A549 (cell line): ENCODE measurements around the gene HARS1. TPM values are rescaled to one million over a fixed set of nuclear protein-coding genes. Genes with fewer than 3 reads are reported as not detected.

Source experiments
- ATAC-seq, 2 experiments: fragments of 200-7000 bp in 1 of 2; fragments of >200 bp in 1 of 2; cut with Nextera tagmentation in 1 of 2; cut with Tn5 transposase in 1 of 2; 3 replicates each; pipeline versions ENCODE4 v1.8.0 to v1.9.1; 2018 to 2020; ENCODE audit warnings: mild to moderate bottlenecking in 1 of 2, moderate library complexity in 1 of 2
- CTCF ChIA-PET: fragments of 300-600 bp; sonication (Branson Sonifier 250); formaldehyde crosslinking; extraction: SDS; loops from one replicate; lab custom pipeline; 2021; ENCODE audit warnings: antibody characterized with exemption, inconsistent platforms; lab: Yijun Ruan, JAX
- POLR2A ChIA-PET: fragments of 350-600 bp; formaldehyde crosslinking; extraction: SDS; loops from one replicate; lab custom pipeline; 2021; ENCODE audit warnings: antibody characterized with exemption, inconsistent platforms; lab: Yijun Ruan, JAX
- DNase-seq, 2 experiments: peaks; one replicate each; pipeline versions ENCODE4 v3.0.0 to v3.0.0-alpha.2; 2011 to 2016; ENCODE audit warnings: low read depth in 1 of 2, low spot score in 1 of 2
- FAIRE-seq: peaks from 2 replicates; lab custom pipeline; 2011; peaks lifted over from hg19 to GRCh38; lab: Jason Lieb, UNC
- H3K27ac ChIP-seq, 2 experiments: fragments of >200 bp; sonication (Bioruptor Twin); formaldehyde crosslinking; 3 replicates each; pipeline ENCODE4 v1.5.1; 2016 to 2017
- H3K4me1 ChIP-seq: fragments of >200 bp; sonication (Bioruptor Twin); formaldehyde crosslinking; 3 replicates; pipeline ENCODE4 v1.6.1; 2016
- H3K4me2 ChIP-seq: fragments of >200 bp; sonication (Bioruptor Twin); formaldehyde crosslinking; 3 replicates; pipeline ENCODE4 v1.6.1; 2016
- H3K4me3 ChIP-seq: fragments of >200 bp; sonication (Bioruptor Twin); formaldehyde crosslinking; 3 replicates; pipeline ENCODE4 v1.5.1; 2016
- H3K9me3 ChIP-seq: fragments of >200 bp; sonication (Bioruptor Twin); formaldehyde crosslinking; 3 replicates; pipeline ENCODE4 v1.6.1; 2016
- CEBPB ChIP-seq, 2 experiments: fragments of >200 bp in 1 of 2; sonication (Bioruptor Twin) in 1 of 2; formaldehyde crosslinking in 1 of 2; IDR thresholded peaks; 2 replicates each; pipeline ENCODE4 v1.6.1; 2012 to 2016
- EHF ChIP-seq: fragments of 250-450 bp; sonication (Bioruptor Pico); IDR thresholded peaks from 2 replicates; pipeline ENCODE4 v1.5.0; 2020; ENCODE audit warnings: mild to moderate bottlenecking
- EP300 ChIP-seq, 2 experiments: fragments of >200 bp; sonication (Bioruptor Twin); formaldehyde crosslinking; IDR thresholded peaks; 2 replicates in 1 of 2; 3 replicates in 1 of 2; pipeline ENCODE4 v1.6.1; 2016 to 2017
- FOSB ChIP-seq: fragments of 250-450 bp; sonication (Bioruptor Pico); IDR thresholded peaks from 2 replicates; pipeline ENCODE4 v1.5.0; 2020; ENCODE audit warnings: mild to moderate bottlenecking, moderate library complexity
- FOSL2 ChIP-seq, 2 experiments: fragments of 450-650 bp in 1 of 2; fragments of >200 bp in 1 of 2; sonication (Bioruptor Twin) in 1 of 2; formaldehyde crosslinking; IDR thresholded peaks; 2 replicates each; pipeline versions ENCODE4 v1.5.0 to v1.6.1; 2016 to 2020; ENCODE audit warnings: mild to moderate bottlenecking in 1 of 2, moderate library complexity in 1 of 2
- FOXS1 ChIP-seq: fragments of 250-450 bp; sonication (Bioruptor Pico); IDR thresholded peaks from 2 replicates; pipeline ENCODE4 v1.5.0; 2020; ENCODE audit warnings: mild to moderate bottlenecking, moderate library complexity
- JUN ChIP-seq, 2 experiments: fragments of >200 bp; sonication (Bioruptor Twin); formaldehyde crosslinking; IDR thresholded peaks; 2 replicates in 1 of 2; 3 replicates in 1 of 2; pipeline ENCODE4 v1.6.1; 2016 to 2017
- MAFK ChIP-seq: fragments of 450-650 bp; IDR thresholded peaks from 2 replicates; pipeline ENCODE4 v1.6.1; 2014; ENCODE audit not compliant: partially characterized antibody
- NFE2L2 ChIP-seq: fragments of 150-350 bp; conservative IDR thresholded peaks from 2 replicates; pipeline ENCODE4 v1.6.1; 2014; ENCODE audit warnings: low read length
- NPAS2 ChIP-seq: fragments of 250-450 bp; sonication (Bioruptor Pico); IDR thresholded peaks from 2 replicates; pipeline ENCODE4 v1.8.0; 2022; ENCODE audit warnings: mild to moderate bottlenecking, moderate library complexity, borderline replicate concordance
- POLR2A ChIP-seq: IDR thresholded peaks from 2 replicates; pipeline ENCODE4 v1.6.1; 2012; ENCODE audit warnings: mild to moderate bottlenecking, low read length
- POLR2AphosphoS2 ChIP-seq: conservative IDR thresholded peaks from 2 replicates; pipeline ENCODE4 v1.6.1; 2012; ENCODE audit warnings: low read length, improper control_type of control experiment, inconsistent platforms
- RARB ChIP-seq: fragments of 250-450 bp; sonication (Bioruptor Pico); IDR thresholded peaks from 2 replicates; pipeline ENCODE4 v1.8.0; 2021; ENCODE audit warnings: mild to moderate bottlenecking, moderate library complexity
- SREBF2 ChIP-seq: fragments of 450-650 bp; IDR thresholded peaks from 2 replicates; pipeline ENCODE4 v1.6.1; 2014; ENCODE audit warnings: mild to moderate bottlenecking, moderate library complexity
- ZC3H11A ChIP-seq: fragments of 450-650 bp; IDR thresholded peaks from 2 replicates; pipeline ENCODE4 v1.6.1; 2014; ENCODE audit warnings: antibody characterized with exemption, mild to moderate bottlenecking
- WGBS: methylation state at CpG from one replicate; pipeline ENCODE4 v1.1.6; 2017; ENCODE audit errors: missing lambda C conversion rate; 5-methylcytosine and 5-hydroxymethylcytosine counted together
- polyA plus RNA-seq, 4 experiments: library from polyadenylated mRNA; depleted of rRNA in 3 of 4; stranded (reverse); fragments of >200 nt; fragmentation: RNase III in 1 of 4; extraction: RNeasy Plus Mini Kit Qiagen cat#74134 plus additional on column Dnase treatment in 1 of 4; gene quantifications; 2 replicates in 3 of 4; 3 replicates in 1 of 4; pipeline ENCODE4 v1.2.3, GENCODE V29; 2011 to 2017
- TF ChIP-seq, protein P1 (sequence below): fragments of 250-450 bp; sonication (Bioruptor Pico); IDR thresholded peaks from 2 replicates; pipeline ENCODE4 v1.5.0; 2020; ENCODE audit warnings: low read depth, mild to moderate bottlenecking, moderate library complexity
- TF ChIP-seq, protein P2 (sequence below): IDR thresholded peaks from 2 replicates; pipeline ENCODE4 v1.6.1; 2012

The HARS1 gene
- polyA plus RNA-seq, 2 of the 4 experiments (the other 2 are of a cell fraction) = 80.5 to 87.1 TPM

DNA sequence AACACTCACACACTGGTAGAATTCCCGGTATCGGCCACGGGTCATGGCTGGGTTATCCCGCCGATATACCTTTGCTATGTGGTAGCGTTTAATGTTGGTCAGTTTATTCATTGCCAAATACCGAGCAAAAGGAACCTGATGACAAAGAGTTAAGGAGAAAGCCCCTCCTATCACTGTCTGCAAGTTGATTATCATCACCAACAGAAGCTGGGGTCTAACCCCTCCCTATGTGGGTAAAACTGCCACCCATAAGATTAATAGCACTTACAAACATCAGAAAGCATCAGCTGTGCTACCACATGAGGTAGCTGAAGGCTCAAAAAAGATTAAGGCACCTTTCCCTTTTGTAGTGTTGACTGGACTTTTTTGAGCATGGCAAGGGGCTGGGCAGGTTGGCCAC lies 12.2 kb downstream of the HARS1 start:
- DNase-seq = no peak
- no peak for TF ChIP-seq POLR2A
- TF ChIP-seq RARB (CRISPR knock-in tag) = no peak
- TF ChIP-seq EHF (CRISPR knock-in tag) = no peak
- no peak for TF ChIP-seq ZC3H11A
- TF ChIP-seq, protein P1, sequence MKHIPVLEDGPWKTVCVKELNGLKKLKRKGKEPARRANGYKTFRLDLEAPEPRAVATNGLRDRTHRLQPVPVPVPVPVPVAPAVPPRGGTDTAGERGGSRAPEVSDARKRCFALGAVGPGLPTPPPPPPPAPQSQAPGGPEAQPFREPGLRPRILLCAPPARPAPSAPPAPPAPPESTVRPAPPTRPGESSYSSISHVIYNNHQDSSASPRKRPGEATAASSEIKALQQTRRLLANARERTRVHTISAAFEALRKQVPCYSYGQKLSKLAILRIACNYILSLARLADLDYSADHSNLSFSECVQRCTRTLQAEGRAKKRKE (CRISPR knock-in tag) = no peak
- TF ChIP-seq EP300 (IDR thresholded peaks at IDR 0.05) = no peak
- Histone ChIP-seq H3K9me3 (no peaks in the 10 kb centered on the region), H3K4me1 (no peaks in the 10 kb centered on the region), H3K4me2 (no peak overlapping the region), H3K27ac (no peak overlapping the region), H3K4me3 (no peak overlapping the region)
- no peak for FAIRE-seq
- ChIA-PET CTCF (interaction anchor here (1.1 to 1.9 kb wide), 2 partner anchors 12 to 92 kb away, joined by 3 to 6 read pairs; partner anchors contain the start of genes HARS1 and HARS2), POLR2A (no interaction called here)
- ATAC-seq = no peak
- WGBS = 98% methylated on average over 7 of the region's 7 CpGs

DNA sequence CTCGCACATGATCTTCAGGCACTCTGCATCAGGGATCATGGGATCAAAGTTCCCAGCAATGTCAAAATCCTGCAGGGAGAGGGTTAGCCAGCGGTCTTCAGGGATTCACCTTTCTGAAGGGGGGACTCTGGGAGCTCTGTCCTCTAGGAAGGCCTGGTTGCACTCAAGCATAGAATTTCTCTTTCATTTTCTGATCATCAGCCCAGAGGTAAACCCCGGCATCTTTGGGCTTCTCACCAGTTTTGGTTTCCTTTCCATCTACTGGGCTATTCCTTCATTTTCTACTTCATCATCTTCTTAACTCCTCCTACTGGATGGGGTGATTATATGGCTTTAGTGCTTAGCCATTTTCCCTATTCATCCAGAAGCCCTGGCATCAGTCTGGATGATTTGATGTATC lies 13.2 kb downstream of the HARS1 start:
- ATAC-seq = no peak
- CTCF ChIA-PET = interaction anchor here (1.8 kb wide), 1 partner anchor 9 kb away, joined by 4 read pairs; no protein-coding TSS in a partner anchor
- DNase-seq = no peak
- 95% methylated on average over 3 of the region's 3 CpGs for WGBS
- Histone ChIP-seq H3K4me2 (no peak overlapping the region), H3K4me1 (no peaks in the 10 kb centered on the region), H3K9me3 (no peaks in the 10 kb centered on the region), H3K27ac (no peak overlapping the region), H3K4me3 (no peak overlapping the region)
- no peak for TF ChIP-seq EP300 (IDR thresholded peaks at IDR 0.05)
- FAIRE-seq = no peak
- POLR2A ChIA-PET = no interaction called here

DNA sequence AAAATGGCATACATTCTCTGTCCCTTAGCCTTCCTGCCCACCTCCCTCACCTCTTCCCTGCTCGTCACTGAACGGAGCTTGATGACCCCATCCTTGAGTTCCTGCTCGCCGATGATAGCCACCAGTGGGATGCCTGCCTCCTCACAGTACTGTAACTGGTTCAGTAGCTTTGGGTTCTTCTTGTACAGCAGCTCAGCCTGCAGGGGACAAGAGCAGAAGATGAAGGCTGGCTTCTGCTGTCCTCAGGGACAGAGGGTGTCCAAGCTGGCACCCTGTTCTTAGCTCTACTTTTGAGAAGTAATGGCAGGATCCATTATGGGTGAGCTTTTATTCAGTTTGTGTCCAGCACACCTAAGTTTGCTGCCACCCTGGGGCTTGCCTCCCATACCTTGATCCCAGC lies 16.5 kb downstream of the HARS1 start:
- 99% methylated on average over 4 of the region's 4 CpGs for WGBS
- FAIRE-seq = no peak
- TF ChIP-seq NFE2L2 = no peak
- TF ChIP-seq, protein P1 (CRISPR knock-in tag) = no peak
- Histone ChIP-seq H3K9me3 (no peaks in the 10 kb centered on the region), H3K4me3 (no peak overlapping the region), H3K4me1 (no peaks in the 10 kb centered on the region), H3K27ac (no peak overlapping the region), H3K4me2 (no peak overlapping the region)
- CTCF ChIA-PET = interaction anchor here (0.8 to 1.2 kb wide), 2 partner anchors 28 to 46 kb away, joined by 3 to 6 read pairs; partner anchors contain the start of genes IK and NDUFA2
- POLR2A ChIA-PET = interaction anchor here (0.8 to 1.7 kb wide), 4 partner anchors 9 to 27 kb away, joined by 3 to 8 read pairs (median 4); partner anchors contain the start of genes HARS1, HARS2, IK and NDUFA2
- no peak for DNase-seq
- peak in 1 of 2 experiments; percentile 7; a peak in 2 of 6 replicates for ATAC-seq

DNA sequence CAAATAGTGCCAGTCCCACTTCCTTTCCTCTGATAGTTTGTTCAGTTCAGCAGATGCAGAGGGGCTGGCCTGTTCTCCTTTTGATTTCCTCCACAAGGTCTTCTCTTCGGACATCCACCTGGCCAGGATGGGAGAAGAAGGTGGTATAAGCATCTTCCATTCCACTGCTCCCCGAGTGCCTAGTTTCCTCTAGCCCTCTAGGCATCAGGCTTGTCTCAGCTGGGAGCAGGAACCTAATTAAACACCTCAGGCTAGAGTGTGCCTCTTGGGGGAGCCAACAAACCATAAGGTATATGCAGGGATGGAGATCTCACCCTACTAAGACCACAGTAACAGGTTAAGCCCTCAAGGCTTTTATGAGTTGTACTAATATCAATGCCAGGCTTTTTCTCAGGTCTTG lies 17.0 kb downstream of the HARS1 start:
- ATAC-seq (peak in 1 of 2 experiments; percentile 27; a peak in 3 of 6 replicates), FAIRE-seq (no peak)
- H3K27ac ChIP-seq = no peak overlapping the region

DNA sequence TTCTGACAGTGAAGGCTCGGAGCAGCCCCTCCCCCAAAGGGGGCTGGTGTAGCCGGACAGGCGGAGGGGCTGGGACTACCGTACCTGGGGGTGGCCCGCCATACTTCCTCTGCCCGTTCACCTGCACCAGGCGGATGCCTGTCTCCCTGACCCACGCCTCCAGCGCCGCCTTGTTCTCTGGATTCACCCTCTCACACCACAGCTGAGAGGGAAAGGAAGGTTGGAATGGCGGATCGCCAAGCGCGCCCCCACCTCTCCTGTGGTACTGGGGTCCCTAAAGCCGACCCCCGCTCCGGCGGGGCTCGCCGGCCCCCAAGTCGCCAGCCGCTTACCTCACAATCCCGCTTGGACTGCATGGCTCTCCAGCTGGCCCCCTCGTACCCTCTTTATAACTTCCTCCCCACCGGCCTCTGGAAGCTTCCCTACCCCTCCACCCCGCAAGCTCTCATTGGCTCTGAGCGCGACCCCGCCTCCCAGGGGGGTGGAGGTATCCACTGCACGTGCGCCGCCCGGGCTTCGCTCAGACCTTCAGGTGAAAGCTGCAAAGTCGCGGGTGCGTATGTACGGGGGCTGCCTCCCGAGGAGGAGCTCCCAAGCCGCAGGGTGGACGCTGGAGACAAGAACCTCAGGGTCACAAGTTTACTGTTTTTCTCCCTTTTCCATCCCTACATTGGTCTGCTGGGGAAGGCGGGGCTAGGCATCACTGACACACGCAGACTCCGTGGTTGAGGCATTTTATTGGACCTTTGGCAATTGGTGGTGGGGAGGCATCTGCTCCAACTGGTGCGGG lies 17.8 kb downstream of the HARS1 start, which contains the start of gene DND1:
TSS of gene DND1 (minus strand) at position 390 of the 790 bp plus-strand sequence. CDS start at position 356, 34 bp downstream.
- Histone ChIP-seq H3K4me1 (no peaks in the 10 kb centered on the region), H3K4me2 (no peak within 1 kb of the TSS), H3K27ac (no peak within 1 kb of the TSS), H3K9me3 (no peaks in the 10 kb centered on the region), H3K4me3 (no peak within 1 kb of the TSS)
- POLR2A ChIA-PET = interaction anchor here (1.7 kb wide), 1 partner anchor 26 kb away, joined by 8 read pairs; the partner anchor contains the start of genes IK and NDUFA2
- ATAC-seq (peak in 1 of 2 experiments; percentile 15; a peak in 2 of 6 replicates), DNase-seq (no peak), FAIRE-seq (no peak)
- WGBS = 93% methylated on average over 45 of the region's 45 CpGs
- TF ChIP-seq JUN (IDR thresholded peaks at IDR 0.05) (peak in 1 of 2 experiments; percentile 8; a peak in 1 of 5 replicates), POLR2AphosphoS2 (0 out of 2 replicates have a peak, but pooled peaks have one; percentile 65), FOXS1 (CRISPR knock-in tag) (no peak)
- CTCF ChIA-PET = interaction anchor here (0.7 to 0.9 kb wide), 2 partner anchors 15 to 17 kb away, joined by 3 read pairs; partner anchors contain the start of genes HARS1 and HARS2

More for the DNA sequence above, 17.0 kb downstream of the HARS1 start:
- H3K9me3 ChIP-seq = no peaks in the 10 kb centered on the region
- CTCF ChIA-PET = interaction anchor here (0.8 to 1.2 kb wide), 2 partner anchors 27 to 46 kb away, joined by 3 to 6 read pairs; partner anchors contain the start of genes IK and NDUFA2
- no peak for DNase-seq
- TF ChIP-seq FOSB (CRISPR knock-in tag) = no peak
- TF ChIP-seq FOSL2 (IDR thresholded peaks at IDR 0.05) = no peak
- no peak for TF ChIP-seq FOSL2 (CRISPR knock-in tag; IDR thresholded peaks at IDR 0.05)
- no peak for TF ChIP-seq MAFK
- no peak for TF ChIP-seq SREBF2
- no peak for TF ChIP-seq CEBPB (IDR thresholded peaks at IDR 0.05)
- TF ChIP-seq, protein P2, sequence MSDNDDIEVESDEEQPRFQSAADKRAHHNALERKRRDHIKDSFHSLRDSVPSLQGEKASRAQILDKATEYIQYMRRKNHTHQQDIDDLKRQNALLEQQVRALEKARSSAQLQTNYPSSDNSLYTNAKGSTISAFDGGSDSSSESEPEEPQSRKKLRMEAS = no peak
- TF ChIP-seq NPAS2 (CRISPR knock-in tag) = no peak
- no peak overlapping the region for H3K4me2 ChIP-seq
- no peaks in the 10 kb centered on the region for H3K4me1 ChIP-seq
- POLR2A ChIA-PET = interaction anchor here (0.8 to 1.7 kb wide), 4 partner anchors 8 to 27 kb away, joined by 3 to 8 read pairs (median 4); partner anchors contain the start of genes HARS1, HARS2, IK and NDUFA2
- WGBS = 83% methylated on average over 2 of the region's 2 CpGs
- no peak overlapping the region for H3K4me3 ChIP-seq
